ENCODE results near the gene NSRP1.
"Not testable (repeated sequence)": the region's sequence is repeated elsewhere in the genome, so short reads cannot be mapped to it uniquely, and the experiment has no call there.

The NSRP1 gene, protein sequence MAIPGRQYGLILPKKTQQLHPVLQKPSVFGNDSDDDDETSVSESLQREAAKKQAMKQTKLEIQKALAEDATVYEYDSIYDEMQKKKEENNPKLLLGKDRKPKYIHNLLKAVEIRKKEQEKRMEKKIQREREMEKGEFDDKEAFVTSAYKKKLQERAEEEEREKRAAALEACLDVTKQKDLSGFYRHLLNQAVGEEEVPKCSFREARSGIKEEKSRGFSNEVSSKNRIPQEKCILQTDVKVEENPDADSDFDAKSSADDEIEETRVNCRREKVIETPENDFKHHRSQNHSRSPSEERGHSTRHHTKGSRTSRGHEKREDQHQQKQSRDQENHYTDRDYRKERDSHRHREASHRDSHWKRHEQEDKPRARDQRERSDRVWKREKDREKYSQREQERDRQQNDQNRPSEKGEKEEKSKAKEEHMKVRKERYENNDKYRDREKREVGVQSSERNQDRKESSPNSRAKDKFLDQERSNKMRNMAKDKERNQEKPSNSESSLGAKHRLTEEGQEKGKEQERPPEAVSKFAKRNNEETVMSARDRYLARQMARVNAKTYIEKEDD

DNA sequence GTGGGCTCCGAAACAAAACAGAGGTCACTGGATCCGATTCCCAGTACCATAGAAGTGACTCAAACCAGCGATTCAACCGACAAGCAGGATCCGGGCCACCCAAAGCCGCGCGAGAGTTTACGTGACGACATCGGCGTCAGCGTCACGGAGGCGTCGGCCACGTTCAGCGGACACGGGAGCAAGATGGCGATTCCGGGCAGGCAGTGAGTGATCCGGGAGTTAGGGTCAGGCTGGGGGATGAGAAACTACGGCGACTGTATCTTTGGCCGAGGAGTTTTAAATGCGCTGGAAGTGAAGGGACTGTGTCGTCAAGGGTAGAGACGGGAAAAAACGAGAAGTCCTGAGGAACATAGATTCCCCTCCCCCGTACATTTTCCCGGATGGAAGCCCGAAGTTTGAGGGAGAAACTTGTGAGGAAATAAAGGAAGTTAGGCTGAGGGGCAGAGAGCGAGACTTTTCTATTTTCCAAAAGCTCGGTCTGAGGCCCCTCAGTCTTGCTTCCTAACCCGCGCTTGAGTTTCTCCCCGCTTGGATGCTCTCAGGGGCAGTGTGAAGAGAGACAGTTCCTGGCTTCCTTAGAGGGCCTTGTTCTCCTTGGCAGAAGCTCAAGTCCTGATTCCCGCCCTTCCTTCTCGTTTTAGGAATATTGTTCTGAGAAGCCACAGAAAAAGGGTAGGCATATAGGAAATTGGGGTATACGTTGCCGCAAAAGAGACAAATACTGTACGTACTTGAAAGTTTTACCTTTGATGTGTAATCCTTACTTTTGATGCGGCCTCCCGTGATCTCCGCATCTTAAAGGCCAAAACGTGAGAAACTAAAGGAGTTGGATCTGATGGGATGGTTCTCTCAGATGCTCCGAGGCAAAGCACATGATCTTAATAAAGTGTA, at the start of gene NSRP1:
Gene NSRP1, plus strand, starts transcription at position 156 of the 891 bp plus-strand sequence. Its CDS starts 28 bp downstream, at position 184.
- peak; percentile 92 for DNase-seq (ENCODE audit: low spot score)

DNA sequence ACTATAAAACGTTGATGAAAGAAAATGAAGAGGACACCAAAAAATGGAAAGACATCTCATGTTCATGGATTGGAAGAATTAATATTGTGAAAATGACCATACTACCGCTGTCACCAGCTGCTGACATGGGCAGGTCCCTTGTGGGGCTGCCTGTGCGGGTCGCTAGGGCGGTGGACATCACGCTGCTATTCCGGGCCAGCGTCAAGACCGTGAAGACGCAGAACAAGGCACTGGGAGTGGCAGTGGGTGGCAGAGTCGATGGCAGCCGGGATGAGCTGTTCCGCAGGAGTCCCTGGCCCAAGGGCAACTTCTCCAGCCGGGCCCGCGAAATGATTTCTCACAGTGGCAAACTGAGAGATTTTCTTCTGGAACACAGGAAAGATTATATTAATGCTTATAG, 48.2 kb upstream of the NSRP1 start:
- no peak for DNase-seq (ENCODE audit: low spot score)

DNA sequence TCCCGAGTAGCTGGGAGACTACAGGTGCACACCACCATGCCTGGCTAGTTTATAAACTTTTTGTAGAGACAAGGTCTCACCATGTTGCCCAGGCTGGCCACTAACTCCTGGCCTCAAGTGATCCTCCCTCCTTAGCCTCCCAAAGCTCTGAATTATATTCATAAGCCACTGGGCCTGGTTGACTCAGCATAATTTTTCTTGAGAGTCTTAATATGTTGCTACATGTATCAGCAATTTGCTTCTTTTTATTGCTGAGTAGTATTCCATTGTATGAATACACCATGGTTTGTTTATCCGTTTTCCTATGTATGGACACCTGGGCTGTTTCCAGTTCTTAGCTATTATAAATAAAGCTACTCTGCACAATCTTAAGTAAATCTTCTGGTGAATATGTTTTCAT, 42.4 kb upstream of the NSRP1 start:
- DNase-seq (ENCODE audit: low spot score), result no peak

DNA sequence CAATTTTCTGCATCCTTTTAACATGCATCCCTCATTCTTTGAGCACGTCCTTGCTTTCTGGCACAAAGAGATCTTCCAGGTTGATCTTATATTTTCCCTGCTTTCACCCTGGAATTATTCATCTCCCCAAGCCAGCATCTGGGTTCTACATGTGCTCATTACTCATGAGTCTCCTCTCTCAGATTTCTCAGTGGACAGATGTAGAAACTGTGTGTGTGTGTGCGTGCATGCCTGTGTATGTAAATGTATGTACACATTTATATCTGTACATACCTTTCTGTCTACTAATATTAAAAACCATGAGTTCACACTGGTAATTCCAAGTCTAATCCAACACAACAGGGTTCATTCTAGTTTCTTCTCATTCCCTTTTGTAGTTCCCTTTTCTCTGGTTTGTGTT, 41.9 kb upstream of the NSRP1 start:
- no peak for DNase-seq (ENCODE audit: low spot score)

DNA sequence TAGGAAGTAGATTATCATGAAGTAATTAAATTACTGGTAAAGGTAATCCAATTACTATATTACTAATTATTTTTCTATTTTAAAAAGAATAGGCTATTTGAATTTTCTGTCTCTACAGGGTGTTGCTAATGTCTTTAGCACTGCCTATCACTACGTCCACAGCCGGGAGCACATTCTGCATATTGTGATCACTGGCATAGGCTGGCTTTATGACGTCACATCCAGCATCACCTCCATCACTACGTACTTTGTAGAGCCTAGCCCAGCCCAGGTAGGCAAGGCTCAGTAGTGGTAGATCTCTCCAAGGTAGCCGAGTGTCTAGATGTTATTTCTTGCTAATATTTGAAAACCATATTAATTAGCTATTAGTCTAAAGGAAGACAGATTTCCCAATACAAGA, 33.8 kb upstream of the NSRP1 start:
- DNase-seq (ENCODE audit: low spot score), result no peak

DNA sequence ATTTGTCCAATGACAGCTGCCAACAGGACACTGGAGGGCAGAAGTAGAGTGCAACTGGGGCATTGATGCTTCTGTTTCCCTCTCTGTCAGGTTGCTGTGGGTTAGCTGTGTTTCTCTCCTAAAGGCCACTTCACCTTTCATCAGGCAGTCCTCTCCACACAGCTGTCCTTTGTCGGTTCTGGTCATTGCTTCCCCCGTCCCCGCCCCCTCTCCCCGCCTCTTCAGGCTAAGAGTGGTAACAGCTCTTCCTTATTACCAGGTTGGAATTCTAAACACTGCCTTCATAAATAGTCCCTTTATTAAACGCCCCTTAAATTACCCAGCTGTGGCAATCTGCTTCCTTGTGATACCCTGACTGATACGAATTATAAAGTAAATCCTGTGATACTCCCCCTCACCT, 31.8 kb upstream of the NSRP1 start:
- DNase-seq (ENCODE audit: low spot score), result no peak

DNA sequence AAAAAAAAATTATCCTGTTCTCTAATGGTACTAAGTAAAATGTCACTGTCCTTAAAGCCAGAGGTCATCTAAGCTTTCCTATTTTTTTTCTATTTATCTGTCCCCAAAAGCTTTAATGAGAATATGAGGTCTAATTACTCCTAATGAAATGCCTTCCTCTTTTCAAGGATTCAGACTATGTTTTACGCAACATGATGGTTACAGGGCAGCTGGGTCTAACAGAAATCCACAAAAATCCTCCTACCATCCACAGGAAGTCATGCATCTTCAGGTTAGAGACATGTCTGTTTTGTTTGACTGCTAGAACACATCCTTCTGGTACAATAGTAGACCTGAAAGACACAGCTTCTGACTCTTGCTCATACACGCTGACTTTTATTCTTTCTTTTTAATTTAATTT, 29.7 kb upstream of the NSRP1 start:
- no peak for DNase-seq (ENCODE audit: low spot score)

DNA sequence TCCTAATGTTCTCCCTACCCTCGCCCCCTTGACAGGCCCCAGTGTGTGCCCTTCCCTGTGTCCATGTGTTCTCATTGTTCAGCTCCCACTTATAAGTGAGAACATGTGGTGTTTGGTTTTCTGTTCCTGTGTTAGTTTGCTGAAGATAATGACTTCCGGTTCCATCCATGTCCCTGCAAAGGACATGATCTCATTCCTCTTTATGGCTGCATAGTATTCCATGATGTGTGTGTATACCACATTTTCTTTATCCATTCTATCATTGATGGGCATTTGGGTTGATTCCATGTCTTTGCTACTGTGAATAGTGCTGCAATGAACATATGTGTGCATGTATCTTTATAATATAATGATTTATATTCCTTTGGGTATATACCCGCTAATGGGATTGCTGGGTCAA, 29.2 kb upstream of the NSRP1 start:
- not testable (repeated sequence) for DNase-seq (ENCODE audit: low spot score)

DNA sequence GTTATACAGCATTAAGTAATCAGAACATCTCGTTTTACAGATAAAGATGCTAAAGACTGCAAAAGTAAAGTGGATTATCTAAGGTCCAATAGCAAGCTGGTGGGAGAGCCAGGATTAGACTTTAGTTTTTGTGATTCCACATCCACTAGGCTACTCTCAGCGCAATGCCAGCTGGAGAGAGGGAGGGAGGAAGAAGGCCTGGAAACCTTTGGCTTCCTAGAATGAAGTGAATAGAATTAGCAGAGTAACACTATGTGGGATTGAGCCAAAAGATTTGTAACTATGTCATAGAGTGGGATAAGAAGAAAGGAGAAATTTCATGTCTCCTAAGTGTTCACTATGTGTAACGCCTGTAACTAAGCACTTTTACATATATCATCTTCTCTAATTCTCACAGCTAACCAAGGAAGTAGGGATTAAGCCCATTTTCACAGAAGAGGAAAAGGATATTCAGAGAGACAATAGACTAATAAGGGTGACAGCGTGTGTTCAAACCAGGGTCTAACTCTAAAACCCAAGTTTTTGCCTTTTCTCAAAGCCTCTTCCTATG, 25.4 kb upstream of the NSRP1 start:
- no peak for DNase-seq (ENCODE audit: low spot score)

DNA sequence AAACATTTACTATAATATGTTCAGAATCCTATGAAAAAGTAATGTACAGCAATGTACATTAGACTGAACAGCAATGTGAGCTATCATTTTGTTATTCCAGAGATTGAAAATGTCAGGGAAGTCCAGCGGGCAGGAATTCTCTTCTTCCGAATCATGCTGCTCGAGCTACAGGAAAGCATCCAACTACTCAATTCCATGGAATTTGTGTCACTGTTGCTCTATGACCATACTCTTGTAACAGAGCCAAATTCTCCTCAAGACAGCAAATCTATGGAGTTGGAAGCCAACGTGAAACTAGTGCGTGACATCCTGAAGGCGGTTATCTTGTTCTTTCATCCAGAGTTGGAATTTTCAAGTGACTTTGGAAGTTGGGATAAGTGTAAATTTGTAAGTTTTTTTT, 24.8 kb upstream of the NSRP1 start:
- DNase-seq (ENCODE audit: low spot score), result no peak

DNA sequence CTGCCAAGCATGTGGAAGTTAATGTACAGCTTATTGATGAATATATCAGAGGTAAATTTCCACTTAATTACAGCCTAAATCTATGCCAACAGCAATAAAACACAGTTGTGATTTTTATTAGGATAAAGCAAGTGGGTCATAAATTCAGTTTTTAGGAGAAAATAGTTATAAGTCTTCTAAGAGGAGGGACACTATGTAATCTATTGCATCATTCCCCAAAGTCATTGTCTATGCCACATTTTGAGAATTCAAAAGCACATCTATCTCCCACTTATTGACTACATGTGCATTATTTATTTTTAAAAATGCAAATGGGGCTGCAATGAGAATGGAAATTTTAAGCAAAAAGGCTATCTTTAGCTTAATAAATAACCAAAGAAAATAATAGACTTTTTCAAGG, 23.7 kb upstream of the NSRP1 start:
- DNase-seq (ENCODE audit: low spot score), result no peak

DNA sequence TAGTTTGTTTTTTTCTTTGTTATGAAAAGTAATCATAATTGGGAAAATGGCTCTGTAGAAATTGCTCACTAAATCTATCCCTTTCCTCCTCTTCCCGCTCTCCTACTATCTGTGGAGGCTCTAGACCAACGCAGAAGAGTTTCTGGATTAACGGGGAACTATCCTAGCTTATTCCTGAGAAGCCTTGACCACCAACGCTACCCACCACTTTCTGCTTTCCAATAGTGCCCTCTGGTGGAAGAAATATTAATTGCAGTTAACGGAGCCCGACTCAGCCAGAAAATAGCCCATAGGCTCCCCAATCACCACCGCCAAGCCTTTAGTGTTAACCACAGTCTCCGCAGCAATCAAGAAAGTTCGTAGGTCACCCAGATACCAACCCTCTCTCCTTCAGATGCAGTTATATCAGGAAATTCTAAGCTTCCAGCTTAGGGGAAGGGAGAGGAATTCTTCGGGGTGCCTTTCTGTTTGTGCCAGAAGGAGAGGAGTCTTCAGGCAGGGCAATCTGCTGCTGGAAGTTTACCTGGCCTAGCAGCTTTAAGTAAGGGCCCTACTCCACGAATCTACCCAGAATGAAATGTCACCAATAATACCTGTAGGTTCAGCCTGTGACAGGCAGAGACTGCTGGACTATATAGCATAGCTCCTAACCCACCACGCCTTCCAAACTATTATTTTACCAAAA, 23.0 kb upstream of the NSRP1 start:
- peak; percentile 67 for DNase-seq (ENCODE audit: low spot score)

DNA sequence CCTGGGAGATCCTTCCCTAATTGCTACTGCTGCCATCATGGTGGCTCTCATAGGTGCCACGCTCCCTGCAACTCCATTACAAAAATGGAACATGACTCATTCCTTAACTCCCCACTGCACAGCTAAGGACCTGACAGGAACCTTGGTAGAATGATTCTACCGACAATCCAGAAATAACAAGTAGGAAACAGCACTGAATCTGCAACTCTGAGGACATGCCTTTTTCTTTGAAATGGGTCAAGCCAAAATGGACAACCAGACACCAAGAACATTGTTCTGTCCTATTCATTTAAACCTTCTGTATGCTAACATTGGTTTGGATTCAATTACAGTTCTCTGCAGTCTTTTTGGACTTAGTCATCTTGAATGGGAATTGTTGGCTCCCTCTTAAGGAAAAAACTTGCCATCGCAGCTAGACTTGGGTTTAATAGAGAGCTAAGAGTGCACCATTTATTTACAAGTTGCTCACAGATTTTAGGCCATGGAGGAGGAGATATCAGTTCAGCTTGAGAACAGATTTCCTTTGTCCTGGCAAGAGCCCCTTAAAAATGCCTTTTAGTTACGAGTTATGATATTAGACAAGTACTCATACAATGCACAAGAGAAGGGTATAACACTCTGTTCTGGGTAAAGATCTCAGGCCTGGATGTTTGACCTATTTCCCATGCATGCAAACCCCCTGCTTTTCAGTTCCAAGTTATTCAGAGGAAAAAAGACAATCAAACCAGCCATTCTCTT, 20.9 kb upstream of the NSRP1 start:
- peak; percentile 18 for DNase-seq (ENCODE audit: low spot score)

DNA sequence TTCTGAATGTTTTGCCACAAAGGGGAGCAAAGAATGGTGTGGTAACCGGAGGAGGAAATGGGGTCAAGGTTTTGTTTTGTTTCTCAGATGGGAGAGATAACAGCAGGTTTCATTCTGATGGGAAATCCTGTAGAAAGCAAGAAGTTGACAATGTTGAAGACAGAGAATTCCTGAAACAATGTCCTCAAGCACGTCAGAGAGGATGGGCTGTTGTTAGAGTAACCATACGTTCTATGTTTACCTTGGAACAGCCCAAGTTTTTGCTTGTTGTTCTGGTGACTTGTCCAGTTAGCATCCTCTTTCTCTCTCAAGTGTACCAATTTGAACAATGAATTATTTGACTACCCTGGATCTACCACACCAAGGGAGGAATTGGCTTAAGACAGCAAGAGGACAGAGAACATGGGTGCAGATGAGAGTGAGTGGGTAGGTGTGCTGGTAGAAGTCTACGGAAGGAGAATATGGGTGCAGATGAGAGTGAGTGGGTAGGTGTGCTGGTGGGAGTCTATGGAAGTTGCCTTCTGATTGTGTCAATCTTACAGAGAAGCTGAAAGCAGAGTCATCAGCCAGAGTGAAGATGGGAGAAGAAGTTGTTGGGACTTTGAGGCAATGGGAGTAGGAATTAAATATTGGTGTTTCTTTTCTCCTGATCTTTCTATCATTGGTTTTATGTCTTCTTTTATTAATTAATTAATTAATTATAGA, 14.8 kb upstream of the NSRP1 start:
- no peak for DNase-seq (ENCODE audit: low spot score)

DNA sequence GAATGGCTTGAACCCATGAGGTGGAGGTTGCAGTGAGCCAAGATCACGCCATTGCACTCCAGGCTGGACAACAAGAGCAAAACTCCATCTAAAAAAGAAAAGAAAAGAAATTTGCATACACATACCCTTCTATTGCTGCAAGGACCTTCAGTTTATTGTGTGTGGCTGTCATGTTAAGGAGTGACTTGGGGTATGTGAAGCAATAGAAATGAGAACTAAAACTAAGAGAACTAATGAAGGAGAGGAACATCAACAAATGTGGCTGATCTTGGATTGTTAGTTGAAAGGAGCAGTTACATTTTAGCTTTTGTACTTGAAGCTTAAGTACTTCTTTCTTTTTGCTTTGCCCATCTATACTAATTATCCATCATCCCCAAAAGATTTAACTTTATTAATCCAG, 12.7 kb upstream of the NSRP1 start:
- DNase-seq (ENCODE audit: low spot score), result no peak

DNA sequence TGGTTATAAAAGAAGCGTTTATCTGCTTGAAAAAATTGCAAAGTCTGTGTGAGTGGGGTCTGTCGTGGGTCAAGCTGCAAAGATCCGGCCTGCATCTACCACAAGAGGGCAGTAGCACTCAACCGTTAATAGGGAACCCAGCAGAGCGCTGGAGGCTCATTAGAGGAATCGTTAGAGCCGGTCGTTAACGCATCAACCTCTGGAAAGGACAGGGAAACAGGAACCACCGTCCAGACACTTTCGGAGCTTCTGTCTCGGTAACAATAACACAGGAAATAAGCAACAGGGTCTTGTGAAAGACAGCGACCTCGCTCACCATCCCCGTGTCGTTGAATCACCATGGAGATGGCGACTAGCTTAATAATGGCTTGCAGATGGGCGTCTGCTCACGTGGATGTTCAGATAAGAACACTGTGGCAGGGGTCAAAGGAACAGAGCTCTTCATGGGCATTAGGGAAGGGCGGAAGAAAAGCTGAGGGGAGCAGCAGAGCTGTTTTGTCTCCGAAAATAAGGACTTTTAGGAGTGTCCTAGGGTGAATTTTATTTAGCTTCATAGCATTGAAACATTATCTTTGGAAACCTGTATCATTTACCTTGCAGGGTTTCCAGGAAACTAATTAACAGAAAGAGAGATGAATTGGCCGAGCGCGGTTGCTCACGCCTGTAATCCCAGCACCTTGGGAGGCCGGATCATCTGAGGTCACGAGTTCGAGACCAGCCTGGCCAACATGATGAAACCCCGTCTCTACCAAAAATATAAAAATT, 11.9 kb upstream of the NSRP1 start:
- peak; percentile 82 for DNase-seq (ENCODE audit: low spot score)

DNA sequence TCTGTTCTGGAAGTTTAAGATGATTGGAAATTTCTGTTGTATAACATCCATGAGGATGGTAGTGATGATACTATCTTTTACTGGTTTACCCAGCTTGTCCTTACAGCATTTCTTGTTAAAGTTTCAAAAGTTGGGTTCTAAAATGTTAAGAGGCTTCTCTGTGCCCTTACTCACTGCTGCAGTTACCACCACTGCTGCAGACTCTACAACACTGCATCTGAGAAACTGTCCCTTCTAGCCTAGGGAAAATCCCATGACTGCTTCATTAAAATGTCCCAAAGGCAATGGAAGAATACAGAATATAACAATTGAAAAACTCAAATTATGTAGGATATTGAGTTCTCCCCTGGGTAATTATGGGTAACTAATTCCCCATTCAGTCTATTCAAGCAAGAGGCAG, 3.8 kb upstream of the NSRP1 start:
- no peak for DNase-seq (ENCODE audit: low spot score)

DNA sequence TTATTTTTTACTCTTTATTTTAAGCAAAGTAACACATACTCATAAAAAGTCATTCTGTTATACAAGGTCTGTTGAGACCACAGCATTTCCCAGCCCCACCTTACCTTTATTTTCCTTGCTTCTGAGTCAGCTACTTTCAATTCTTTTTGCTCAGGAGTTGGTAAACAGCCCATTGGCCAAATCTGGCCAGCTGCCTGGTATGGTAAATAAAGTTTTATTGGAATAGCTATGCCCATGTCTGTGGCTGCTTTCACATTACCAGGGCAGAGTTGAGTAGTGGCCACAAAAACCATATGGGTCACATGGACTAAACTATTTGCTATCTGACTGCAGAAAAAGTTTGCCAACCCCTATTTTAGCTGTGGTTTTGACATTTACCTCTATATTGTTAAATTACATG, 3.4 kb upstream of the NSRP1 start:
- no peak for DNase-seq (ENCODE audit: low spot score)

DNA sequence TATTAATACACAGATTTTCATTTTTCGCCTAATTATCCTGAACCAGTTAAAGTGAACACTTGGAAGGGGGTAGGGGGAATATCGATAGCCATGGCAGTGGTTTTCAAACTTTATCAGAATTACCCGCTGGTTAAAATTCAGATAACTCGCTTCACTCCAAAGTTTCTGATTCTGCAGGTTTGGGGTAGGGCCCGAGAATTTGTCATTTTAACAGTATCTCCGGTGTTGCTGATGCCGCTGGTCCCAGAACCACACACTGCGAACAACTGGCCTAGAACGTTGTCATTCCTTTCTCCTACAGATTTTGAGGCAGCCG, 313 bp upstream of the NSRP1 start:
- no peak for DNase-seq (ENCODE audit: low spot score)

DNA sequence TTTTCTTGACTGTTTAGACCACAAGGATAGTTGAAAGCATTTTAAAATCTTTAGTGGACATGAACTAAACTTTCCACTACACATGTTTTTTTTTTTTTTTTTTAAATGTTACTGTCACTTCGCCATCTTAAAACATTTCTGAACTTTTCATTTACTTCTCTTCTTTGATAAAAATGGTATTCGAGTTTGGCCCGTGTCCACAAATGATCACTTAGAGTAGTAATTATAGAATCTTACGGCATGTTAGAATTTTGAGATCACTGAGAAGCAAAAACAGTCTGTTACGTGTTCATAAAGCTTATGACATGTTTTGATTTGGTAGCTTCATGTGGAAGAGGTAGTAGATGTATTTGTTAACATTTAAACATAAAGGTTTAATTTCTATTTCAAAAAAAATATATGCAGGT, 1.1 kb downstream of the NSRP1 start:
- DNase-seq (ENCODE audit: low spot score), result no peak

All from hematopoietic multipotent progenitor cell treated with erythropoietin and hydrocortisone succinate and interleukin-3 and kit ligand, for 15 days (in vitro differentiated cells).